ENCODE data around the gene AKT3.

AKT3 gene

DNA sequence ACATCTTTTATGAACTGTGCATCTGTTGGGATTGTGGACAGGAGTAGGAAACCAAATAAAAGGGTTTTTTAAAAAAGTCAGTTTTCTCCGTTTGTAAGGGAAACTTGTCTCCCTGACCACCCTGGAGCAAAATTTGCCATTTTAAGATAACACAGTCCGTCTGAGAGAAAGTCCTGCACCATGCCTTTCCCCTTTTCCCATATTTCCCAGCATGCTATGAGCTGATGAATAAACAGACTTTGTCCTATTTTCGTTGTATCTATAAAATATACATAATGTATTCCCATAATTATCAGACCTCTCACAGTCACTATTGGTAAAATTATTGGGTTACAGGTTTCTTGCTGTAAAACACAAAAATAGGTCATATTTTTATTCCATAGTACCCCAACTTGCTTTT, 1.7 kb upstream of the AKT3 start:
- TF ChIP-seq TAF1 (IDR thresholded peaks at IDR 0.05; ENCODE audit: borderline replicate concordance, insufficient read depth, low read length) (no peak), SIN3A (IDR thresholded peaks at IDR 0.05; ENCODE audit: borderline replicate concordance, insufficient read depth, low read length) (no peak), FOXP2 (optimal IDR thresholded peaks at IDR 0.05; ENCODE audit: borderline replicate concordance, extremely low read depth, extremely low read length, insufficient read depth) (no peak), POLR2AphosphoS5 (IDR thresholded peaks at IDR 0.05; ENCODE audit: low read depth, low read length) (no peak)
- TF ChIP-seq, protein P1, sequence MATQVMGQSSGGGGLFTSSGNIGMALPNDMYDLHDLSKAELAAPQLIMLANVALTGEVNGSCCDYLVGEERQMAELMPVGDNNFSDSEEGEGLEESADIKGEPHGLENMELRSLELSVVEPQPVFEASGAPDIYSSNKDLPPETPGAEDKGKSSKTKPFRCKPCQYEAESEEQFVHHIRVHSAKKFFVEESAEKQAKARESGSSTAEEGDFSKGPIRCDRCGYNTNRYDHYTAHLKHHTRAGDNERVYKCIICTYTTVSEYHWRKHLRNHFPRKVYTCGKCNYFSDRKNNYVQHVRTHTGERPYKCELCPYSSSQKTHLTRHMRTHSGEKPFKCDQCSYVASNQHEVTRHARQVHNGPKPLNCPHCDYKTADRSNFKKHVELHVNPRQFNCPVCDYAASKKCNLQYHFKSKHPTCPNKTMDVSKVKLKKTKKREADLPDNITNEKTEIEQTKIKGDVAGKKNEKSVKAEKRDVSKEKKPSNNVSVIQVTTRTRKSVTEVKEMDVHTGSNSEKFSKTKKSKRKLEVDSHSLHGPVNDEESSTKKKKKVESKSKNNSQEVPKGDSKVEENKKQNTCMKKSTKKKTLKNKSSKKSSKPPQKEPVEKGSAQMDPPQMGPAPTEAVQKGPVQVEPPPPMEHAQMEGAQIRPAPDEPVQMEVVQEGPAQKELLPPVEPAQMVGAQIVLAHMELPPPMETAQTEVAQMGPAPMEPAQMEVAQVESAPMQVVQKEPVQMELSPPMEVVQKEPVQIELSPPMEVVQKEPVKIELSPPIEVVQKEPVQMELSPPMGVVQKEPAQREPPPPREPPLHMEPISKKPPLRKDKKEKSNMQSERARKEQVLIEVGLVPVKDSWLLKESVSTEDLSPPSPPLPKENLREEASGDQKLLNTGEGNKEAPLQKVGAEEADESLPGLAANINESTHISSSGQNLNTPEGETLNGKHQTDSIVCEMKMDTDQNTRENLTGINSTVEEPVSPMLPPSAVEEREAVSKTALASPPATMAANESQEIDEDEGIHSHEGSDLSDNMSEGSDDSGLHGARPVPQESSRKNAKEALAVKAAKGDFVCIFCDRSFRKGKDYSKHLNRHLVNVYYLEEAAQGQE (IDR thresholded peaks at IDR 0.05; ENCODE audit: insufficient read depth in 1 of 2, low read depth in 2 of 2, low read length in 2 of 2), result no peak

DNA sequence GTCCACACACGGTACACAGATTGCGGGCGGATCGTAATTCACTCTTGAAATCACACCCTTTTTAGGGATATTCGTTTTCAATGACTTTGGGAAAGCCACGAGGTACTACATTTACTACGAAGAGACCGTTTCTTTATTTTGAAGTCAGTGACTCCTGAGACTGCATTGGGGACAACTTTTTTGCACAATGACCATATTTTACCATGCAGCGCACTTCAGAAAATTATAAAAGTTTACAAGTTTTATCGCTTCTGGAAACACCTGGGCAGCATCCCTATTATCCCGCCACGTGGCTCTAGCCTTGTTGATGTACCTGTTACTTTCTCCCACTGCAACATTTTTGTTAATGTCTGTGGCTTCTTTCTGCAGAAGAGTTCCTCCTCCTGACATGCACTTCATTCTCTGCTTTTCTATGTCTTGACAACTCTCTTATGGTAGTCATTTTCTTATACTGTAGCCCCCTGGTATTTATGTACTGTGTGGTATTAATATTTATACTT, 1.3 kb upstream of the AKT3 start:
- TF ChIP-seq FOXP2 (optimal IDR thresholded peaks at IDR 0.05; ENCODE audit: borderline replicate concordance, extremely low read depth, extremely low read length, insufficient read depth) (no peak), TAF1 (IDR thresholded peaks at IDR 0.05; ENCODE audit: borderline replicate concordance, insufficient read depth, low read length) (no peak), POLR2AphosphoS5 (IDR thresholded peaks at IDR 0.05; ENCODE audit: low read depth, low read length) (no peak)

DNA sequence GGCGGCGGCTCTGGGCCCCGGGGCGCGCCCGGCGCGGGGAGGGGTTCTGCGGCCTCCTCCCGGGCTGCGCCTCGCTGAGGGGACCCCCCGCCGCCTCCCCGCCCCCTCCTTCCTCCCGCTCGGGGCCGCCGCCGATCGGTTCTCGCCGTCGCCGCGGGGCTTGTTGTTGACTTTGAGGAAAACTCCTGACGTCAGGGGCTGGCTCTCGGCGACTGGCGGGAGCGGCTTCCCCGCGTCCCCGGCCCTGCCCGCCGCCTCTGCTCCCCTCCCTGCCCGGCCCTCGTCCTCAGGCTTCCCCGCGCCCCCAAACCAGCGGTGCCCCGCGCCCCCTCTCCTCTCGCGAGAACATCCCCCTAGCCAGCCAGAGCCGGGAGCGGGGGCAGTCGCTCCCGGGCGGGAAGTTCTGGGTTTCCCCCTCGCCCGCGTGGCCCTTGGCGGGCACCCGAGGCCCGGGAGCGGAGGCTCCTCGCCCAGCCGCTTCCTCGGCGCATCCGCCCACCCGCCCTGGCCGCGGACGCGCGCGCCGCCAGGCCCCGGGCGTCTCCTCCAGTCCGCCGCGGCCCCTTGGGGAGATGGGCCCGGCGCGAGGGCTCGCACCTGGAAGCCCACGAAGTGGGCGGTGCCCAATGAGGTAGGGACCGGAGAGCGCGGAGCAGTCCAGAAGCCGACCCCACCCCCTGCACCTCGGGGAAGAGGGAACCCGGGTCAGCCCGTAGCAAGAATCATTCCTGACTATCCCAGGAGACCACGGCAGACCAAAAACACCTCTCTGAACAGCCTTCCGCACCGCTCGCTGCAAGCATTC, 611 bp upstream of the AKT3 start:
- TF ChIP-seq FOXP2 (optimal IDR thresholded peaks at IDR 0.05; ENCODE audit: borderline replicate concordance, extremely low read depth, extremely low read length, insufficient read depth) (no peak), SIN3A (IDR thresholded peaks at IDR 0.05; ENCODE audit: borderline replicate concordance, insufficient read depth, low read length) (no peak), POLR2AphosphoS5 (IDR thresholded peaks at IDR 0.05; ENCODE audit: low read depth, low read length) (no peak), TAF1 (IDR thresholded peaks at IDR 0.05; ENCODE audit: borderline replicate concordance, insufficient read depth, low read length) (no peak)
- TF ChIP-seq, protein P1 (IDR thresholded peaks at IDR 0.05; ENCODE audit: insufficient read depth in 1 of 2, low read depth in 2 of 2, low read length in 2 of 2), result no peak

DNA sequence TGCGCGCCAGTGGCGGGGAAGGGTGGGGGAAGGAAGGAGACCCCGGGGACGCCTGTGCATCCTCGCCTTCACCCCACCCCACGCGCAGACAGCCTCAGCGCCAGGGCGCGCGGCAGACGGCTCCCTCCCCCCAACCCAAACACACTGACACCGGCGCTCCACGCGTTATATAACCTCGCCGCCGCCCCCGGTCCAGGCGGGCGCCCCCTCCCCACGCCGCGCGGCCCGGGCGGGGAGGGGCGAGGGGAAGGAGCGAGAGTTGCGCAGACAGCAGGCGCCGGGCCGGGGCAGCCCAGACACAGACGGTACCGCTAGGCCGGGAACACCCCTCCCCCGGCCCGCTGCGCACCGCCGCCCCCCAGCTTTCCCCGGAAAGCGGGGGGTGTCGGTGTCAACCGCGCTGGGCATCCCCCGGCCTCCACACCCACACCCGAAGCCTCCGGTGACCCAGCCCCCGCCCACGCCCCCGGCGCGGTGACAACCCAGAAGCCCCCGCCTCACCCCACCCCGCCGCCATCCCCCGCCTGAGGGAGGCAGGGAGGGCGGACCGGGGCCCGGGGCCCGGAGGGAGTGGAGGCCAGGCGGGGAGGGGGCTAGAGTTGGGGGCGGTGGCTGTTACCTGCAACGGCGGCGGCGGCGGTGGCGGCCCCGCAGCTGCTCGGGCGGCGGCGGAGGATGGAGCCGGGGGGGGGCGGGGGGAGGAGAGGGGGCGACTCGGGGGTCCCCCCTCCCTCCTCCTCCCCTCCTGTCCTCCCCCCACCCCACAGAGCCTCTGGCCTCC, 432 bp downstream of the AKT3 start:
- no peak for TF ChIP-seq FOXP2 (optimal IDR thresholded peaks at IDR 0.05; ENCODE audit: borderline replicate concordance, extremely low read depth, extremely low read length, insufficient read depth)
- TF ChIP-seq, protein P1 (IDR thresholded peaks at IDR 0.05; ENCODE audit: insufficient read depth in 1 of 2, low read depth in 2 of 2, low read length in 2 of 2), result no peak
- TF ChIP-seq TAF1 (IDR thresholded peaks at IDR 0.05; ENCODE audit: borderline replicate concordance, insufficient read depth, low read length), result no peak
- no peak for TF ChIP-seq POLR2AphosphoS5 (IDR thresholded peaks at IDR 0.05; ENCODE audit: low read depth, low read length)
- no peak for TF ChIP-seq SIN3A (IDR thresholded peaks at IDR 0.05; ENCODE audit: borderline replicate concordance, insufficient read depth, low read length)

DNA sequence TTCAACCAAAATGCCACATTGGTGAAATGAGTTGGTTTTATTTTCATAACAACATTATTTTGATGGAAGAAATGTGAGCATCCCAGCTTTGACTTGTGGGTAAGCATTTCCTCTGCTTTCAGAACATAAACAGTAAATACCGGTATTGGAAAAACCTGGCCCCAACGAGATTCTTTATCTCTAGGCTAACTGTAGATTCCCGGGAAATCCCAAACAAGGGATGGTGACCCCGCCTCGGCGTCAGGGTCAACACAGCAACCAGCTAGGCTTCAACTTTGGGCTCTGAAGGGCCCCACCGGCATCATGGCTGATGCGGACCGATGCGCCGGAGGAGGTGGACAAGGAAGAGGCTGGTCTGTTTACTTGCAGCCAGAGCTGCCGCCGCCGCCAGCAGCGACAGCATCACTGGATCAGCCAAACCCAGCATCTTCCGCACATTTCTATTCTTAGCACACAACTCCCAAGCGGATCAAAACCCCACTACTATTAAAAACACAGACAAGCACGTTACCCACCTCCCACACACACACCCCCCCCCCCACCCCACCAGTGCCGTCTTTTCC, 1.1 kb downstream of the AKT3 start:
- TF ChIP-seq, protein P1 (IDR thresholded peaks at IDR 0.05; ENCODE audit: insufficient read depth in 1 of 2, low read depth in 2 of 2, low read length in 2 of 2), result no peak
- TF ChIP-seq FOXP2 (optimal IDR thresholded peaks at IDR 0.05; ENCODE audit: borderline replicate concordance, extremely low read depth, extremely low read length, insufficient read depth) (no peak), TAF1 (IDR thresholded peaks at IDR 0.05; ENCODE audit: borderline replicate concordance, insufficient read depth, low read length) (no peak), SIN3A (IDR thresholded peaks at IDR 0.05; ENCODE audit: borderline replicate concordance, insufficient read depth, low read length) (no peak), POLR2AphosphoS5 (IDR thresholded peaks at IDR 0.05; ENCODE audit: low read depth, low read length) (no peak)
